ENCODE measurements around the gene RBCK1.

The RBCK1 gene

DNA sequence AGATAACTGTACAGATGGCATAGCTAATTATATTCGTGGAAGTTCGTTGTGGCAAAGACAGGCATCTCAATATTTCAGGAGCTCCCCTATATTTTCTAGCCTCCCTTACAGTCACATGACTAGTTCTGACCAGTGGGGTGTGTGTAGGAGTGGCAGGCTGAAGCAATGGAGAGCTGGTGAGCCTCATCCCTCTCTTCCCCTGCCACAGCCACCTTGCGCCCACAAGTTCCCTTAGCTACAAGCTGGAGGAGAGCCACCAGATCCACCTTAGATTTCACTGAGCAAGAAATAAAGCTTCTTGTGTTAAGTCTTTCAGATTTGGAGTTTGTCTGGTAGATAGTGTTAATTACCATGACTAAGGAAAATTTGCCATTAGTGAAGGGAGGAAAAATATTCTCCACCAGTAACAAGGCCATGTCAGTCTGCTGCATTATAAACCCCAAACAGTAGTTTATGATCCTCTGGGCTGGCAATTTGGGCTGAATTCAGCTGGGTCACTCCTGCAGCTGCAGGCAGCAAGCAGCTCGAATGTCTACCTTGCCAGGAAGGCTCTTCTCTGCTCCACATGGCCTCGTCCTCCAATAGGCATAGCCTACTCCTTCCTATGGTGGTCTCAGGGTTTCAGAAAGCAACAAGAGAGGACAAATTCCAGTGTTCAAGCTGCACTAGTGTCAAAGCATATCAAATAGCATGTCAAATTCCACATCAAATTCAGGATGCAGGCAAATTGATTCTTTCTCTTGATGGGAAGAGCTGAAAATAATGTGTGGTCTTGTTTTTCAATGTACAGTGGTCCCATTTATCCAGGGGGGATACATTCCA lies 7.4 kb upstream of the RBCK1 start:
- DNase-seq, result no peak

DNA sequence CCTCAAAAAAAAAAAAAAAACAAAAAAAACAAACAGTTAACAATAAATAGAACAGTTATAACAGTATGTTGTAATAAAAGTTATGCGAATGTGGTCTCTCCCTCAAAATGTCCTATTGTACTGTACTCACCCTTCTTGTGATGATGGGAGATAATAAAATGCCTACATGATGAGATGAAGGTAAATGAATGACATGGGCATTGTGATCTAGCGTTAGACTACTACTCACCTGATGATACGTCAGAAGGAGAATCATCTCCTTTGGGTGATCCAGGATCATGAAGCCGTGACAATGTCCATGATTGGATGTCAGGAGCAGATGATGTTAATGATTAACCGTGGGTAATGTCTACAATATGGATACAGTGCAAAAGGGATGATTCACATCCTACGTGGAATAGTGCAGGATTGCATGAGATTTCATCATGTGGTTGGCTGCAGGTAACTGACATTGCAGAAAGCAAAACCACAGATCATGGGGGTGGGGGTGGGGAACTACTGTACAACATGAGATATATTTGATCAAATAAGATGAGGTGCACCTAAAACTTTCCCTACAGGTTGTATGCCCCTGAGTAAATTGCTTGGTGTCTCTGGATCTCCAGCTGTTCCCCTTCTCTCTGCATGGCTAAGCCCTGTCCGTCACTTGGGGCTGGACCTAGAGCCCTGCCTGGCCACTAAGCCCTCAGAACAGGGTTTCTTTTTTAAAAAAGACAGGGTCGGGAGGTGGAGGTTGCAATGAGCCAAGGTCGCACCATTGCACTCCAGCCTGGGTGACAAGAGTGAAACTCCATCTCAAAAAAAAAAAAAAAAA lies 6.2 kb upstream of the RBCK1 start:
- DNase-seq, result peak in 1 of 2 experiments; percentile 85

GRCh38 chr20:402496-402885 lies 5.6 kb upstream of the RBCK1 start:
- no peak for DNase-seq

DNA sequence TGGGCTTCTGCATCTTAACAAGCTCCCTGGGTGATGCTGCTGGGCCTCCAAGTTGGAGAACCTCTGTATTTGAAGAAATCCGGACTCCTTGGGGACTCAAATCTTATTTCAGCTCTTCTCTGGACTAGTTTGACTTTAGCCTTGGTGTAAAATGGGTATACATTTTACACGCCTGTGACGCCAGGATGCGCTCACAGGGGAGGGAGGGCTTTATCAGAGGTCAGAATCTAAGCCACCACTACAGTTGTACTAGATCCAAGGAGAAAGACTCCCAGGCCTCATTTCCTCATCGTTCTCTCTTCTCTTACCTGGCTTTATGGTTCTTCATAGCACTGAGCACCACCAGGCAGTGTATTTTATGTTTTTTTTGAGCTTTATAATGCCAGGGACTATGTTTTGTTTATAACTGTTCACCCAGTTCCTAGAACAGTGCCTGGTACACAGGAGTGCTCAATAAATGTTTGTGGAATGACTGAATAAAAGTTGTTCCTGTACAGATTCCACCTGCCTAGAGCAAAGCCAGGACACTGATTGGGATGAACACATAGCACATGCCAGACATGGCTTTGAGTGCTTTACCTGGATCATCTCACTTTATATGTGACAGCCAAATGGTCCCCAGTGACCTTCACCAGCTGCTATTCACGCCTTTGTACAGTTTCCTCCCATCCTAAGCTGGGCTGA lies 5.1 kb upstream of the RBCK1 start:
- DNase-seq, result no peak

DNA sequence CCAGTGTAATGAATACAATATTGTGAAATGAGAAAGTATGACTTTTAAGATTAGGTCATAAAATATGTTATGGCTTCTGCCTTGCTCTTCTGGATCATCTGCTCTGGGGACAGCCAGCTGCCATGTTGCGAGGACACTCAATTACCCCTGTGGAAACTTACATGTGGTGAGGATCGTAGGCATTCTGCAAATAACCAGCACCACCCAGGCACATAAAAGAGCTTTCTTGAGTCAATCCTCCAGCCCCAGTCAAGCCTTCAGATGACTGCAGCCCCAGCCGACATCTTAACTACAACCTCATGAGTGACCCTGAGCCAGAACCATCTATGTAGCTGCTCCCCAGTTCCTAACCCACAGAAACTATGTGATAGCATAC lies 4.5 kb upstream of the RBCK1 start:
- no peak for DNase-seq

- no peak for DNase-seq
Observed at GRCh38 chr20:404088-404487, 4.0 kb upstream of the RBCK1 start.

GRCh38 chr20:406200-407132 lies 1.6 kb upstream of the RBCK1 start:
- no peak for DNase-seq

GRCh38 chr20:407133-407952 lies 756 bp upstream of the RBCK1 start:
- DNase-seq, result peak; percentile 60 to 62

DNA sequence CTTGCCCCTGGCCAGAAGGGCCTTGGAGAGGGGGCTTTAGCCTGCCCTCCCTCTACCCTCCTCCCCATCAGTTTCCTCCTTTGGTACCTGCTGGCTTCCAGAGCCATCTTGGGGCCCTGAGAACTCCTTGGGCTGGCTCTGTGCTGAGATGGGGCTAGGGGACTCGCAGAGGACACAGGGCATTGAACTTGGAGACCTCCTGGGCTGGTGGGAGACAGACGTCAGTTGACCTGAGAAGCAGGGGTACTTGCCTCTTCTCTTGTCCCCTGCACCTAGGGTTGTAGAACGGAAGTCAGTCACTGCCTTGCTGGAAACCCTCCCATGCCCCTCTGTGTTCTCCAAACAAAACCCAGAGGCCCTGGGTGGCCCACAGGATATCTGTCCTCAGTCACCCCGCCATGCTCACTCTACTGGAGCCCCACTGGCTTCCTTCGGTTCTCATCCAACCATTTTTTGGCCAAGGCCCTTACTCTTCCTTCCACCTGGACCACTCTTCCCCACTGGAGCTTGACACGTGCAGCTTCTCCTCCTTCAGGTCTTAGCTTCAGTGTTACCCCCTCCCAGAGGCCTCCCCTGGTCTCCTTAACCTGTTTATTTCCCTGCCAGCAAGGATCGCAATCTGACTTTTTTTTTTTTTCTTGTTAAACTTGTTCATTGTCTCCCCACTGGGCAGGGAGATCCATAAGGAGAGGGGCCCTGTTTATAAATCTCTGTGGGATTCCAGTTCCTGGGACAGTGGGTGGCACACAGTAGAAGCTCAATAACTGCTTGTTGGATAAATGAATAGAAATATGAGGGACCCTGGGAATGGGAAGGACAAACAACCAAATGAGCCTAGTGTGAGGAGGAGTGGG lies 971 bp downstream of the RBCK1 start:
- no peak for DNase-seq

DNA sequence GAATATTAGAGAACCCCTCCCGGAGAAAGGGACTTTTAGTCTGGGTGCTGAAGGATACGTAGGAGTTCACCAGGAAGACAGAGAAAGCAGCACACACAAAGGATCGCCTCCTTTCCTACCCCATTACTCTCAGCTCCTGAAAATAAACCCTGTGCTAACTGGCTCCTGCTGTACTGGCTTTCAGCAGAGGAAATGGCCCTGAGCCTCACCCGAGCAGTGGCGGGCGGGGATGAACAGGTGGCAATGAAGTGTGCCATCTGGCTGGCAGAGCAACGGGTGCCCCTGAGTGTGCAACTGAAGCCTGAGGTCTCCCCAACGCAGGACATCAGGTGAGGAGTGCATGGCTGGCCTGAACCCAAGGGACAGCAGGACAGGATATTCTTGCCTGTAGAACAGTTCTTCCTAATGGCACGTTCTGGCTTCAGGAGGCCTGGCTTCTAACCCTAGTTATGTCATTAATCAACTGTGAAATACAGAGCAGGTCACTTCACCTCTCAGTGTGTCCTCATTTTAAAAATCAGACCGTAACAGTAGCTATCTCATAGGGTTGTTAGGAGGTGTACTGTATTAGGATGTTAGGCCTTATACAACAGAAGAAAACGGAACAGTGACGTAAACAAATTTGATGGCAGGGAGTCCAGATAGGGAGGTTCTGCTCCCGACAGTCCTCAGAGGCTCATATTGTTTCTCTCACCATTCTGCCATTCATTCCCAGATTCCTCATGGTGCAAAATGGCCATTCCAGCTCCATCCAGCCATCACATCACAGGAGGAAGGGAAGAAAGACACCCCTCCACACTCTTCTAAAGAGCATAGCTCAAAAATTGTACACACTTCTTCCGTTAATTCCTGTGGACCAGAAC lies 1.8 kb downstream of the RBCK1 start:
- DNase-seq, result no peak

- DNase-seq, result no peak
Observed at GRCh38 chr20:412081-412480, 4.0 kb downstream of the RBCK1 start.

- DNase-seq, result no peak
Observed at GRCh38 chr20:414161-414560, 6.1 kb downstream of the RBCK1 start.

DNA sequence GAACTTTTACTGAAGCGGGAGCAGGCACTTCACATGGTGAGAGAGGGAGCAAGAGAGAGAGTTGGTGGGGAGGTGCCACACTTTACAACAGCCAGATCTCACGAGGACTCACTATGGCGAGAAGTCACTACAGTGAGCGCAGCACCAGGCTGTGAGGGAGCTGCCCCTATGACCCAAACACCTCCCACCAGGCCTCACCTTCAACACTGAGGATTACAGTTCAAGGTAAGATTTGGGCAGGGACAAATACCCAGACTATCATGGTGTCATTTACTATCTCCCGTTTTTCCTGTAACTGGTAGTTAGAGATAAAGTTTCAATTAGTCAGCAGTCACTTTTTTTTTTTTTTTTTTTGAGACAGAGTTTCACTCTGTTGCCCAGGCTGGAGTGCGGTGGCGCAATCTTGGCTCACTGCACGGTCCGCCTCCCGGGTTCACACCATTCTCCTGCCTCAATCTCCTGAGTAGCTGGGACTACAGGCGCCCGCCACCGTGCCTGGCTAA lies 7.8 kb downstream of the RBCK1 start:
- no peak for DNase-seq

- no peak for DNase-seq
Observed at GRCh38 chr20:416950-417800, 9.1 kb downstream of the RBCK1 start.

- no peak for DNase-seq
Observed at GRCh38 chr20:417801-418342, 9.8 kb downstream of the RBCK1 start.

DNA sequence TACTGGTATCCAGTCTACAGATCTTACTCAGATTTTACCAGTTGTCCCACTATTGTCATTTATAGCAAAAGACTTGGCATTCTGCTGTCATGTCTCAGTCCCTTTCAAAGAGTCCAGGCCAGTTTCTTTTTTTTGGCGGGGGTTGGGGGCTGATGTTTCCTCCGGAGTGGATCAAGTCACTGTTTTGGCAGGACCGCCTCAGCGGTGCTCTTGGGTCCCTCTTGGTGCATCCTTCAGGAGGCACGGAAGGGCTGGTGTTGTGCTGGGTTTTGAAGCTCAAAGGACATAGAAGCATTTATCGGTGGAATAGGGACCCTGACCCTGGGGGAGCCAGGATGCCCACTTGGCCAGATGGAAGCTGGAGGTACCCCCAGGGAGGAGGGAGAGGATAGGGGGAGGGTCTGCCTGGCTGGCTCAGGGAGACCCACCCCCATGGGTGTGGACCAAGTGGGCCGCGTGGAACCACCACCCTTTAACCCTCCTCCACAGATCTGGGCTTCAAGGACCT lies 10.8 kb downstream of the RBCK1 start:
- no peak for DNase-seq

- DNase-seq, result no peak
Observed at GRCh38 chr20:419556-420165, 11.6 kb downstream of the RBCK1 start.

All from NCI-H1930 (cell line).